Medulla oblongata (tissue), 1 donor: ENCODE results near the gene ABCB11.
"Not testable (repeated sequence)": the region's sequence is repeated elsewhere in the genome, so short reads cannot be mapped to it uniquely, and the experiment has no call there.

Source experiments
- DNase-seq: peaks from one replicate; pipeline ENCODE4 v3.0.0-alpha.2; 2015; ENCODE audit errors: extremely low spot score

The ABCB11 gene

GRCh38 chr2:168890006-168890782 is 140.9 kb downstream of the ABCB11 start, which contains the start of gene SPC25:
Gene SPC25, minus strand, starts transcription at chr2:168890430. Its CDS starts 911 bp downstream, at chr2:168889519.
- peak; percentile 95 for DNase-seq

GRCh38 chr2:168889635-168890005 is 141.5 kb downstream of the ABCB11 start:
- DNase-seq = no peak

- DNase-seq = no peak
These were observed 146.1 kb downstream of the ABCB11 start for GRCh38 chr2:168884975-168885374.

GRCh38 chr2:168882163-168882562 is 149.0 kb downstream of the ABCB11 start:
- DNase-seq = not testable (repeated sequence)

GRCh38 chr2:168874368-168875054 is 156.6 kb downstream of the ABCB11 start:
- no peak for DNase-seq

GRCh38 chr2:168870824-168871223 is 160.3 kb downstream of the ABCB11 start:
- not testable (repeated sequence) for DNase-seq
